HUES64 (cell line): ENCODE data around the gene RBM38.

Experiments
- H3K27ac ChIP-seq: 2 replicates; pipeline ENCODE4 v1.7.0; 2013; ENCODE audit warnings: low read depth, low read length, inconsistent platforms
- H3K27me3 ChIP-seq: 2 replicates; pipeline ENCODE4 v1.6.1; 2013; ENCODE audit warnings: mild to moderate bottlenecking, low read length; ENCODE audit not compliant: insufficient read depth
- H3K36me3 ChIP-seq: 2 replicates; pipeline ENCODE4 v1.6.1; 2013; ENCODE audit warnings: mild to moderate bottlenecking, low read length; ENCODE audit not compliant: insufficient read depth
- H3K4me1 ChIP-seq: 2 replicates; pipeline ENCODE4 v1.6.1; 2013; ENCODE audit warnings: mild to moderate bottlenecking, low read length, moderate library complexity; ENCODE audit not compliant: insufficient read depth
- H3K4me3 ChIP-seq: 2 replicates; pipeline ENCODE4 v1.5.1; 2013; ENCODE audit warnings: mild to moderate bottlenecking, low read length, moderate library complexity
- H3K9ac ChIP-seq: 2 replicates; pipeline ENCODE4 v1.6.1; 2013; ENCODE audit warnings: mild to moderate bottlenecking, low read depth, low read length
- H3K9me3 ChIP-seq: 2 replicates; pipeline ENCODE4 v1.6.1; 2013; ENCODE audit warnings: low read depth, low read length; ENCODE audit not compliant: insufficient read depth
- WGBS: fragments of 150-250, 120-280 bp; methylation state at CpG from one replicate; pipeline ENCODE4 v1.1.7; 2013; ENCODE audit warnings: missing lambda C conversion rate; 5-methylcytosine and 5-hydroxymethylcytosine counted together

The RBM38 gene

DNA sequence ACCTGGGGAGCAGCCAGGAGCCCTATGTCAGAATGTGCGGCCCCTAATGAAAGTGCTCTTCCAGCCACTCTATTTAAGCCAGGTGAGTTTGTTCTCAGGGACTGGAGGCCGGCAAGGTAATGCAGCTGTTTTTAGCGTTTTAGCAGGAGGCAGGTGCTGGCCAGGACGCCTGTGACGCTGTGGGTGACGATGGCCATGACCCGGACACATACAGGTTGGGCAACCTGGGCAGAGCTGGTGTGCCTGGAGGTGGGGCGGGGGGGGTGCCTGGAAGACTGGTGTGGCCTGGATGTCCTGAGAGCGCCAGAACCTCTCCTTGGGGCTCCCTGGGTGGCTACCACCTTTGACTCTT is 51.7 kb downstream of the RBM38 start:
- WGBS, result 90% methylated on average over 9 of the region's 9 CpGs
- Histone ChIP-seq H3K9me3 (no peaks in the 10 kb centered on the region; the same call in 1 of the 2 replicates), H3K4me1 (0 out of 2 replicates have a peak, but pooled peaks cover 2% of the 10 kb centered on the region), H3K4me3 (no peak overlapping the region), H3K36me3 (no peaks in the 10 kb centered on the region), H3K27me3 (no peaks in the 10 kb centered on the region), H3K27ac (no peak overlapping the region), H3K9ac (no peak overlapping the region)

- Histone ChIP-seq H3K27ac (no peak overlapping the region), H3K4me1 (0 out of 2 replicates have a peak, but pooled peaks cover 2% of the 10 kb centered on the region)
- WGBS, result 88% methylated on average over 16 of the region's 18 CpGs
Measured at GRCh38 chr20:57443349-57444265, 52.4 kb downstream of the RBM38 start.

GRCh38 chr20:57444394-57445048 is 53.3 kb downstream of the RBM38 start:
- H3K27me3 ChIP-seq, result no peaks in the 10 kb centered on the region
- H3K9ac ChIP-seq, result no peak overlapping the region
- H3K27ac ChIP-seq, result no peak overlapping the region
- H3K36me3 ChIP-seq, result no peaks in the 10 kb centered on the region
- WGBS, result 89% methylated on average over 13 of the region's 16 CpGs
- no peaks in the 10 kb centered on the region; the same call in 1 of the 2 replicates for H3K9me3 ChIP-seq
- H3K4me3 ChIP-seq, result no peak overlapping the region
- H3K4me1 ChIP-seq, result 0 out of 2 replicates have a peak, but pooled peaks cover 2% of the 10 kb centered on the region

More at GRCh38 chr20:57443349-57444265, 52.4 kb downstream of the RBM38 start:
- Histone ChIP-seq H3K9ac (no peak overlapping the region), H3K4me3 (no peak overlapping the region), H3K27me3 (no peaks in the 10 kb centered on the region), H3K36me3 (no peaks in the 10 kb centered on the region), H3K9me3 (no peaks in the 10 kb centered on the region; the same call in 1 of the 2 replicates)

DNA sequence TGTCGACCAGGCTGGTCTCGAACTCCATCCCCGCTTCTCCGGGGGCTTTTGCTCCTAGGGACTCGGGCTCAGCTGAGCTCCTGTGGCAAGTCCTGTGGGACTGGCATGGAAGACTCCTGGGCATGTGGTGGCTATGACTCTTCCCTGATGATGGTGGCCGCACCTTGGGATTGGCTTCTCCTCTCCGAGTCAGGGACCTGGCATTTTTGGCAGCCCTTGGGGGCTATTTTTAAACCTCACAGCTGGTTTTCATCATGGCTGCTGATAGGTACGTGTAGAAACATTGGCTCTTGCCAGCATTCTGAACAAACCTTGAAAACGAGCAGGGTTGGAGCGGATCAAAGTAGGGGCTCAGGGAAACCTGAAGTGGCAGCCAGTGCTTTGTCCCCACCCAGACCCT is 54.1 kb downstream of the RBM38 start:
- H3K36me3 ChIP-seq, result no peaks in the 10 kb centered on the region
- H3K27ac ChIP-seq, result no peak overlapping the region
- H3K9ac ChIP-seq, result no peak overlapping the region
- 88% methylated on average over 10 of the region's 10 CpGs for WGBS
- no peaks in the 10 kb centered on the region for H3K27me3 ChIP-seq
- H3K4me1 ChIP-seq, result 0 out of 2 replicates have a peak, but pooled peaks cover 2% of the 10 kb centered on the region
- H3K9me3 ChIP-seq, result no peaks in the 10 kb centered on the region; the same call in 1 of the 2 replicates
- H3K4me3 ChIP-seq, result no peak overlapping the region

DNA sequence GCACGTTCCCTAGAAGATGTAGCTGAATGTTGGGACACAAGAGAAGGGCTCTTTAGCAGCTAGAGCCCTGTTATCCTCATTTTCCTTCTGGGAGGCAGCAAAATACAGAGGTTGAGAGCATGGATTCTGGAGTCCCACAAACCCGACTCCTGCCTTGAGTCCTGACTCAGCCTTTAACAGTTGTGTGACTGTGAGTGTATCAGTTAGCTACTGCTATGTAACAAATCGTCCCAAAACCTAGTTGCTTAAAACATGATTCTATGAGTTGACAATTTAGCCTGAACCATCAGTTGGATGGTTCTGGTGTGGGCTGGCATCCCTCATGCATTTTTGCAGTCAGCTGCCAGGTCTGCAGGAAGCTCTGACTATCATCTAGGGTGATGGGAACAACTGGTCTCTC is 54.6 kb downstream of the RBM38 start:
- no peaks in the 10 kb centered on the region for H3K36me3 ChIP-seq
- whole genome bisulfite sequencing, result 95% methylated on average over 3 of the region's 3 CpGs
- no peaks in the 10 kb centered on the region for H3K27me3 ChIP-seq
- H3K4me1 ChIP-seq, result 0 out of 2 replicates have a peak, but pooled peaks cover 2% of the 10 kb centered on the region
- no peak overlapping the region for H3K27ac ChIP-seq
- H3K9me3 ChIP-seq, result no peaks in the 10 kb centered on the region; the same call in 1 of the 2 replicates
- no peak overlapping the region for H3K4me3 ChIP-seq
- H3K9ac ChIP-seq, result no peak overlapping the region

DNA sequence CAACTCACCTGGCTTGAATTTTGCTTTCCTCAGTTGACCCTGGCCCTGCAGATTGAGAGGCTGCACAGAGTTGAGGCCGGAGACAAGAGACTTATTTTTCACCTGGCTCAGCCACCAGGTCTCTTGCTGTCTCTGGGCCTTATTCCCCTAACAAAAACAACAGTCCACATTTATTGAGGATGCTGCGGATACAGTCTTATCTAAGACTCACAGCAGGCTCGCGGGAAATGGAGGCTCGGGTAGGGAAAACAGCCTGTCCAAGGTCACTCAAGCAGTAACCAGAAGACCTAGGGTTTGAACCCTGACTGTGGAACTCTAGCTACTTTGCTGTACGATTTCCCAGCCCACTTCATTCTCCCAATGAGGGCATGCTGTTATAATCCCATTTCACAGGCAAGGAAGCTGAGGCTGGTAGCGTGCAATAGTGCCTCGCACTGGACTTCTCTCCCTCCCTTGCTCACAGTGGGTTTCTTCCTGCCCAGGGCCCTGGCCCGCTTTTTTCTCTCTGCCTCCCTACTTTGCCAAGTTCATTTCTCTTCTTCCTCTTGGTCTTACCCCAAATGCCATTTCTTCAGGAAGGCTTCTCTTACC is 57.7 kb downstream of the RBM38 start:
- H3K36me3 ChIP-seq, result no peaks in the 10 kb centered on the region
- no peak overlapping the region for H3K4me3 ChIP-seq
- no peak overlapping the region for H3K9ac ChIP-seq
- 94% methylated on average over 9 of the region's 9 CpGs for WGBS
- no peaks in the 10 kb centered on the region for H3K27me3 ChIP-seq
- no peaks in the 10 kb centered on the region for H3K4me1 ChIP-seq
- H3K9me3 ChIP-seq, result no peaks in the 10 kb centered on the region; the same call in 1 of the 2 replicates
- no peak overlapping the region for H3K27ac ChIP-seq

DNA sequence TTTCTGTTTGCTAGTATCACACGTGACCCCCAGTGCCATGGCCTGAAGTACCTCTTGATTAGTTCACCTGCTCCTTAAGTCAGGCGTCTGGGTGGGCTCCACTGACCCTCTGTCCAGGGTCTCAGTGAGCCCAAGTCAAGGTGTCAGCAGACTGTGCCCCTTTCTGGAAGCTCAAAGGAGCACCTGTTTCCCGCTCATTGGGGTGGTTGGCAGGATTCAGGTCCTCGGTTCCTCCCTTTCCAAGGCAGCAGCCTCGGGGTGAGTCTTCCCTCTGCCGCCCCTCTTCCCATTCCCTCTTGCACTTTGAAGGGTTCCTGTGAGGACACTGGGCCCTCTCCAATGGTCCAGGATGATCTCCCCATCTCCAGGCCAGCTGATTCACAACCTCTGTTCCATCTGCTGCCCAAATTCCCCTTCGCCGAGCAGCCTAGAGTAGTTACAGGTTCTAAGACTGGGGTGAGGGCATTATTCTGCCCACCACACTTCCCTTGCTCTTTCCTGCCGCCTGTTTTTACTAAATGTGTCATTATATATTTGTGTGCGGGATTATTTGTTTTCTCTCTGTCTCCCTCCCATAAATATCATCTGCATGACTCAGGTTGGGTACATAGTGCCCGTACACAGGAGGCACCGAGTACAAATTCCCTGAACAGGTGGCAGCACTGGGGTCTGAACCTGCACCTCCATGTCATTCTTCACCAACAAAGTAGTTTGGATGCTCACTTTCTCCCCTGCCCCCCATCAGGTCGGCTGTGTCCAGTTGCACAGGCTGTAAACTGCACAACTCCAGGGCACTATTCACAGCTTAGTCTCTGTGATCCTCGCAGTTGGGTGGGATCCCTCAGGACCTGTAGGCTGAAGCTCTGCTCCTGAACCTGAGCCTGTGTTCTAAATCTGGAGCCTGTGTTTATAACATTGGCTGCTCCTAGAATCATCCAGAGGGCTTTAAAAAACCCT is 58.5 kb downstream of the RBM38 start:
- Histone ChIP-seq H3K36me3 (no peaks in the 10 kb centered on the region), H3K27me3 (no peaks in the 10 kb centered on the region), H3K9ac (no peak overlapping the region), H3K4me3 (no peak overlapping the region), H3K9me3 (no peaks in the 10 kb centered on the region; the same call in 1 of the 2 replicates), H3K27ac (no peak overlapping the region), H3K4me1 (no peaks in the 10 kb centered on the region)
- WGBS, result 89% methylated on average over 12 of the region's 14 CpGs

GRCh38 chr20:57450419-57450818 is 59.2 kb downstream of the RBM38 start:
- H3K4me3 ChIP-seq, result no peak overlapping the region
- H3K27ac ChIP-seq, result no peak overlapping the region
- no peak overlapping the region for H3K9ac ChIP-seq
- no peaks in the 10 kb centered on the region; the same call in 1 of the 2 replicates for H3K9me3 ChIP-seq
- H3K36me3 ChIP-seq, result no peaks in the 10 kb centered on the region
- WGBS, result 76% methylated on average over 12 of the region's 12 CpGs
- no peaks in the 10 kb centered on the region for H3K27me3 ChIP-seq
- 0 out of 2 replicates have a peak, but pooled peaks cover 2% of the 10 kb centered on the region for H3K4me1 ChIP-seq

DNA sequence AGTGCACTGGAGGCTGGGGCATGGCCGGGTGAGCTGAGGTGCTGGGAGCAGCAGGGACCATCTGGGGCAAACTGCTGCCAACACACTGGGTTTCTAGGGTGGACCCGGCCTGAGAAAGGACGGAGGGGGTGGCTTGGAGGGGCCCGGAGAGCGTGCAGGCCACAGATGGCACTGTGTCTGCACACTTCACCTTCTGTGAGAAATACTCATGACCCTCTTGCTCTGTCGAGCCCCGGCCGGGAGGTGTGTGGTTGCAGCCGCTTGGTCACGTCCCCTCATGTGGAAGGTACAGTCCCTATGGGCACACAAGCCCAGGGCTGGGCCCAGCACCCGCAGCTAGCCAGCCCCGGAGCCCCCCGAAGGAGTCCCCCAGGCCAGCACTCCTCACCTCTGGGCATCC is 59.7 kb downstream of the RBM38 start:
- Histone ChIP-seq H3K4me3 (no peak overlapping the region), H3K4me1 (0 out of 2 replicates have a peak, but pooled peaks cover 3% of the 10 kb centered on the region), H3K27ac (no peak overlapping the region)

DNA sequence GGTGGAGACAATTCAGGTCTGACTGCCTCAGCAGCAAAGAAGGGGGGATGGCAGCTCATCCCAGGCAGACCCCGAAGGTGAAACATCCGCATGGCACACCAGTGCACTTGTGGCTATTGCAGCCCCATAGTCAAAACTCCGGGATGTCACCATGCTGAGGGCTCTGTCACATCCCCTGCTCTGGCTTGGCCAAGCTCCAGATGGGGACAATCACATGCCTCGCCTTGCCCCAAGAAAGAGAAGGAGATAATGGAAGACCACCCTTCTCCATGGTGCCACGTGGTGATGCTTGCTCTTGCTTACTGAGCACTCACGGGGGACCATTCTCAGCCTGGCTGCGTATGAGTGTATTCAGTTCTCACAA is 60.2 kb downstream of the RBM38 start:
- 90% methylated on average over 7 of the region's 7 CpGs for WGBS
- Histone ChIP-seq H3K4me1 (0 out of 2 replicates have a peak, but pooled peaks cover 3% of the 10 kb centered on the region), H3K9ac (no peak overlapping the region), H3K36me3 (no peaks in the 10 kb centered on the region), H3K4me3 (no peak overlapping the region), H3K27me3 (no peaks in the 10 kb centered on the region), H3K27ac (no peak overlapping the region), H3K9me3 (no peaks in the 10 kb centered on the region)

More for the DNA sequence above, 59.7 kb downstream of the RBM38 start:
- WGBS, result 90% methylated on average over 13 of the region's 13 CpGs
- Histone ChIP-seq H3K9ac (no peak overlapping the region; the same call in 1 of the 2 replicates), H3K27me3 (no peaks in the 10 kb centered on the region), H3K36me3 (no peaks in the 10 kb centered on the region), H3K9me3 (no peaks in the 10 kb centered on the region; the same call in 1 of the 2 replicates)
